OCI-LY3 (cell line): ENCODE results near the gene MYO5B.

ENCODE experiments used
- H2AFZ ChIP-seq: fragments of 200-600, 300-600 bp; shearing (Covaris generic); 2 replicates; pipeline ENCODE4 v1.6.0; 2014; ENCODE audit warnings: antibody characterized with exemption, low read depth, low read length
- H3K27ac ChIP-seq: fragments of 200-600, 300-600 bp; sonication (generic); 2 replicates; pipeline ENCODE4 v1.5.1; 2014; ENCODE audit warnings: mild to moderate bottlenecking, low read length, moderate library complexity, mixed read lengths
- H3K27me3 ChIP-seq: fragments of 200-600, 300-600 bp; sonication (generic); 2 replicates; pipeline ENCODE4 v1.6.1; 2014; ENCODE audit warnings: low read depth, low read length, mixed read lengths
- H3K36me3 ChIP-seq: fragments of 200-600, 300-600 bp; sonication (generic); replicated peaks from 2 replicates; pipeline ENCODE3; 2014; ENCODE audit warnings: low read depth, low read length, mixed read lengths
- H3K4me1 ChIP-seq: fragments of 300-600, 200-600 bp; sonication (generic); 2 replicates; pipeline ENCODE4 v1.6.1; 2014; ENCODE audit warnings: low read length, mixed read lengths
- H3K4me2 ChIP-seq: fragments of 200-600, 300-600 bp; sonication (generic); 2 replicates; pipeline ENCODE4 v1.6.1; 2014; ENCODE audit warnings: low read length, mixed read lengths
- H3K4me3 ChIP-seq: fragments of 300-600, 200-600 bp; sonication (generic); 2 replicates; pipeline ENCODE4 v1.5.1; 2014; ENCODE audit warnings: antibody characterized with exemption, mild to moderate bottlenecking, low read length, moderate library complexity
- H3K79me2 ChIP-seq: fragments of 300-600, 200-600 bp; shearing (Covaris generic); 2 replicates; pipeline ENCODE4 v1.6.1; 2014; ENCODE audit warnings: mild to moderate bottlenecking, low read length, mixed read lengths
- H3K9ac ChIP-seq: fragments of 300-600, 200-600 bp; shearing (Covaris generic); 2 replicates; pipeline ENCODE4 v1.6.0; 2014; ENCODE audit warnings: mild to moderate bottlenecking, low read length, moderate library complexity
- H3K9me3 ChIP-seq: fragments of 200-600, 300-600 bp; shearing (Covaris generic); 2 replicates; pipeline ENCODE4 v1.6.1; 2014; ENCODE audit warnings: low read length, mixed read lengths; ENCODE audit not compliant: insufficient read depth
- H4K20me1 ChIP-seq: fragments of 200-600, 300-600 bp; sonication (generic); 2 replicates; pipeline ENCODE4 v1.6.1; 2016; ENCODE audit warnings: low read length, mixed read lengths; ENCODE audit not compliant: insufficient read depth
- CTCF ChIP-seq: fragments of 200-600, 300-600 bp; sonication (generic); IDR thresholded peaks from 2 replicates; pipeline ENCODE4 v1.5.1; 2014; ENCODE audit warnings: antibody characterized with exemption, low read length, low read depth
- EZH2phosphoT487 ChIP-seq: fragments of 200-600 bp; shearing (Covaris generic); IDR thresholded peaks from 2 replicates; pipeline ENCODE4 v1.6.1; 2018; ENCODE audit warnings: antibody characterized with exemption, mixed run types, low read depth

The MYO5B gene

GRCh38 chr18:50167966-50168365, 27.0 kb downstream of the MYO5B start:
- H3K4me2 ChIP-seq, result no peak overlapping the region
- no peak overlapping the region for H3K9ac ChIP-seq
- peaks cover 38% of the 10 kb centered on the region for H3K27me3 ChIP-seq
- no peaks in the 10 kb centered on the region for H3K4me1 ChIP-seq
- H3K4me3 ChIP-seq, result no peak overlapping the region
- no peak overlapping the region for H3K27ac ChIP-seq
- no peak overlapping the region for H2AFZ ChIP-seq
- H3K9me3 ChIP-seq, result no peaks in the 10 kb centered on the region
- H3K36me3 ChIP-seq, result no peaks in the 10 kb centered on the region
- H4K20me1 ChIP-seq, result no peaks in the 10 kb centered on the region
- TF ChIP-seq EZH2phosphoT487 (no peak), CTCF (no peak)
- no peaks in the 10 kb centered on the region for H3K79me2 ChIP-seq

GRCh38 chr18:50166901-50167300, 28.0 kb downstream of the MYO5B start:
- peaks cover 48% of the 10 kb centered on the region for H3K27me3 ChIP-seq
- H3K79me2 ChIP-seq, result no peaks in the 10 kb centered on the region
- no peak overlapping the region for H3K4me3 ChIP-seq
- no peak overlapping the region for H3K4me2 ChIP-seq
- TF ChIP-seq CTCF (no peak), EZH2phosphoT487 (no peak)
- H3K9me3 ChIP-seq, result no peaks in the 10 kb centered on the region
- no peak overlapping the region for H3K27ac ChIP-seq
- no peaks in the 10 kb centered on the region for H3K4me1 ChIP-seq
- no peaks in the 10 kb centered on the region for H4K20me1 ChIP-seq
- no peak overlapping the region for H3K9ac ChIP-seq
- H3K36me3 ChIP-seq, result no peaks in the 10 kb centered on the region
- H2AFZ ChIP-seq, result no peak overlapping the region

GRCh38 chr18:50163505-50163904, 31.4 kb downstream of the MYO5B start:
- no peak for TF ChIP-seq CTCF
- no peak overlapping the region for H3K9ac ChIP-seq
- H2AFZ ChIP-seq, result no peak overlapping the region
- H3K27me3 ChIP-seq, result peaks cover 60% of the 10 kb centered on the region
- no peak overlapping the region for H3K4me3 ChIP-seq
- no peak overlapping the region for H3K4me2 ChIP-seq
- H3K36me3 ChIP-seq, result no peaks in the 10 kb centered on the region
- no peak overlapping the region for H3K27ac ChIP-seq
- no peaks in the 10 kb centered on the region for H4K20me1 ChIP-seq
- no peaks in the 10 kb centered on the region for H3K9me3 ChIP-seq
- no peaks in the 10 kb centered on the region for H3K79me2 ChIP-seq
- H3K4me1 ChIP-seq, result no peaks in the 10 kb centered on the region

GRCh38 chr18:50162486-50163304, 32.3 kb downstream of the MYO5B start:
- Histone ChIP-seq H3K27me3 (peaks cover 58% of the 10 kb centered on the region), H4K20me1 (no peaks in the 10 kb centered on the region), H3K4me1 (no peaks in the 10 kb centered on the region), H3K27ac (no peak overlapping the region), H3K79me2 (no peaks in the 10 kb centered on the region), H3K9me3 (no peaks in the 10 kb centered on the region), H3K9ac (no peak overlapping the region), H3K4me3 (no peak overlapping the region), H3K36me3 (no peaks in the 10 kb centered on the region), H2AFZ (no peak overlapping the region), H3K4me2 (no peak overlapping the region)
- TF ChIP-seq CTCF, result no peak
- no peak for TF ChIP-seq EZH2phosphoT487
